ENCODE measurements around the gene GSS.

- TF ChIP-seq, protein P1, sequence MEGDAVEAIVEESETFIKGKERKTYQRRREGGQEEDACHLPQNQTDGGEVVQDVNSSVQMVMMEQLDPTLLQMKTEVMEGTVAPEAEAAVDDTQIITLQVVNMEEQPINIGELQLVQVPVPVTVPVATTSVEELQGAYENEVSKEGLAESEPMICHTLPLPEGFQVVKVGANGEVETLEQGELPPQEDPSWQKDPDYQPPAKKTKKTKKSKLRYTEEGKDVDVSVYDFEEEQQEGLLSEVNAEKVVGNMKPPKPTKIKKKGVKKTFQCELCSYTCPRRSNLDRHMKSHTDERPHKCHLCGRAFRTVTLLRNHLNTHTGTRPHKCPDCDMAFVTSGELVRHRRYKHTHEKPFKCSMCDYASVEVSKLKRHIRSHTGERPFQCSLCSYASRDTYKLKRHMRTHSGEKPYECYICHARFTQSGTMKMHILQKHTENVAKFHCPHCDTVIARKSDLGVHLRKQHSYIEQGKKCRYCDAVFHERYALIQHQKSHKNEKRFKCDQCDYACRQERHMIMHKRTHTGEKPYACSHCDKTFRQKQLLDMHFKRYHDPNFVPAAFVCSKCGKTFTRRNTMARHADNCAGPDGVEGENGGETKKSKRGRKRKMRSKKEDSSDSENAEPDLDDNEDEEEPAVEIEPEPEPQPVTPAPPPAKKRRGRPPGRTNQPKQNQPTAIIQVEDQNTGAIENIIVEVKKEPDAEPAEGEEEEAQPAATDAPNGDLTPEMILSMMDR (conservative IDR thresholded peaks at IDR 0.05; ENCODE audit: low read depth, low read length), result no peak
- no peak for TF ChIP-seq EZH2 (IDR thresholded peaks at IDR 0.05; ENCODE audit: borderline replicate concordance, low read depth, low read length, poor library complexity, severe bottlenecking)
Observed at GRCh38 chr20:34967421-34967820, 11.8 kb upstream of the GSS start.

Data from A673 (cell line).